Astrocyte (in vitro differentiated cells and primary cell): ENCODE measurements around the gene TSPAN15. TPM values are rescaled to one million over a fixed set of nuclear protein-coding genes. Genes with fewer than 3 reads are reported as not detected.

Experiments used
- DNase-seq: peaks from one replicate; pipeline ENCODE4 v3.0.0-alpha.2; 2010; ENCODE audit warnings: low read depth
- FAIRE-seq: peaks from 2 replicates; lab custom pipeline; 2011; peaks lifted over from hg19 to GRCh38; lab: Jason Lieb, UNC
- H2AFZ ChIP-seq: 2 replicates; pipeline ENCODE4 v1.6.0; 2012; ENCODE audit warnings: low read depth, low read length, inconsistent platforms
- H3K27ac ChIP-seq: 2 replicates; pipeline ENCODE4 v1.5.1; 2011; ENCODE audit warnings: low read depth, low read length, inconsistent platforms
- H3K27me3 ChIP-seq: 2 replicates; pipeline ENCODE4 v1.6.0; 2011; ENCODE audit warnings: low read length, inconsistent platforms; ENCODE audit not compliant: insufficient read depth
- H3K36me3 ChIP-seq: 2 replicates; pipeline ENCODE4 v1.5.1; 2011; ENCODE audit warnings: low read length, inconsistent platforms; ENCODE audit not compliant: insufficient read depth
- H3K4me1 ChIP-seq: 2 replicates; pipeline ENCODE4 v1.5.1; 2011; ENCODE audit warnings: low read length, inconsistent platforms; ENCODE audit not compliant: insufficient read depth
- H3K4me2 ChIP-seq: 2 replicates; pipeline ENCODE4 v1.6.0; 2012; ENCODE audit warnings: low read length, inconsistent platforms
- H3K4me3 ChIP-seq: 2 replicates; pipeline ENCODE4 v1.5.1; 2011; ENCODE audit warnings: low read depth, mild to moderate bottlenecking, low read length, inconsistent platforms; ENCODE audit not compliant: insufficient read depth
- H3K79me2 ChIP-seq: 2 replicates; pipeline ENCODE4 v1.6.0; 2012; ENCODE audit warnings: mild to moderate bottlenecking, low read length, inconsistent platforms; ENCODE audit not compliant: insufficient read depth
- H3K9ac ChIP-seq: 2 replicates; pipeline ENCODE4 v1.6.0; 2012; ENCODE audit warnings: mild to moderate bottlenecking, low read length, inconsistent platforms
- H3K9me3 ChIP-seq: 2 replicates; pipeline ENCODE4 v1.5.1; 2012; ENCODE audit warnings: low read depth, mild to moderate bottlenecking, low read length, inconsistent platforms; ENCODE audit not compliant: insufficient read depth
- H4K20me1 ChIP-seq: 2 replicates; pipeline ENCODE4 v1.6.0; 2012; ENCODE audit warnings: low read length, inconsistent platforms; ENCODE audit not compliant: insufficient read depth
- H3K27ac Mint-ChIP-seq: one replicate; pipeline ENCODE4 v1.8.0; 2021; ENCODE audit warnings: mild to moderate bottlenecking, mixed read lengths; ENCODE audit not compliant: unreplicated experiment
- H3K27me3 Mint-ChIP-seq: one replicate; pipeline ENCODE4 v1.8.0; 2021; ENCODE audit warnings: low read depth, mixed read lengths; ENCODE audit not compliant: unreplicated experiment
- H3K36me3 Mint-ChIP-seq: one replicate; pipeline ENCODE4 v1.8.0; 2021; ENCODE audit warnings: low read depth, mixed read lengths; ENCODE audit not compliant: unreplicated experiment
- H3K4me1 Mint-ChIP-seq: one replicate; pipeline ENCODE4 v1.8.0; 2021; ENCODE audit warnings: low read depth, mixed read lengths; ENCODE audit not compliant: unreplicated experiment
- H3K4me3 Mint-ChIP-seq: one replicate; pipeline ENCODE4 v1.8.0; 2021; ENCODE audit warnings: mild to moderate bottlenecking, moderate library complexity, mixed read lengths; ENCODE audit not compliant: unreplicated experiment
- H3K9me3 Mint-ChIP-seq: one replicate; pipeline ENCODE4 v1.8.0; 2021; ENCODE audit warnings: mild to moderate bottlenecking, mixed read lengths; ENCODE audit not compliant: unreplicated experiment
- EZH2 ChIP-seq: IDR thresholded peaks from 2 replicates; pipeline ENCODE4 v1.6.1; 2012; ENCODE audit warnings: mild to moderate bottlenecking, low read length, inconsistent platforms; ENCODE audit not compliant: insufficient read depth
- total RNA-seq: library from RNA; stranded (reverse); gene quantifications from 2 replicates; pipeline ENCODE4 v1.2.1, GENCODE V29; 2021
- TF ChIP-seq, protein P1 (sequence below): IDR thresholded peaks from 2 replicates; pipeline ENCODE4 v1.5.1; 2011; ENCODE audit warnings: low read depth, mild to moderate bottlenecking, inconsistent platforms, low read length, moderate library complexity; ENCODE audit not compliant: insufficient read depth

TSPAN15 gene
- total RNA-seq, 1 donor from 2014 or later: 9.4 TPM

DNA sequence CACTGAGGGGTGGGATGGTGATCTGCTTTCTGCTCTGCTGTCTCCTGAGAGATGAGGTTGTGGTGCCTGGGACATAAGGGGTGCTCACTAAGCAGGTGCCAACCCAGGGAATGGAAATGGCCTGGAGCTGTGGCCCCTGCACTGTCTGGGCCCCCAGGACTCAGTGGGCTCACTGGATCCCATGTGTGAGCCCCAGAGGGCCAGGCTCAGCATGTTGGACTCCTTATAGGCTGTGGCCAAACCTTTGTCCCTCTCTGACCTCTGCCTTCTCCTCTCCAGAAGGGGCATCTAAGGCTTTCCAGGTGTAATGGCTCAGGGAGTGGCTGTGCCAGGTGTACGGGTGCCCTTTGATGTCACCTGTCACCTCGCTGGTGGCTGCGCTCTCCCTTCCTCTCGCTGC lies 65.5 kb downstream of the TSPAN15 start:
- Mint-ChIP-seq H3K27ac (no peak overlapping the region), H3K9me3 (no peaks in the 10 kb centered on the region), H3K36me3 (no peaks in the 10 kb centered on the region), H3K4me3 (no peak overlapping the region), H3K4me1 (peaks cover 3% of the 10 kb centered on the region), H3K27me3 (peaks cover 11% of the 10 kb centered on the region)
- no peak overlapping the region for H3K27ac ChIP-seq
- no peak overlapping the region for H2AFZ ChIP-seq
- no peaks in the 10 kb centered on the region for H3K36me3 ChIP-seq
- TF ChIP-seq EZH2: no peak
- TF ChIP-seq, protein P1, sequence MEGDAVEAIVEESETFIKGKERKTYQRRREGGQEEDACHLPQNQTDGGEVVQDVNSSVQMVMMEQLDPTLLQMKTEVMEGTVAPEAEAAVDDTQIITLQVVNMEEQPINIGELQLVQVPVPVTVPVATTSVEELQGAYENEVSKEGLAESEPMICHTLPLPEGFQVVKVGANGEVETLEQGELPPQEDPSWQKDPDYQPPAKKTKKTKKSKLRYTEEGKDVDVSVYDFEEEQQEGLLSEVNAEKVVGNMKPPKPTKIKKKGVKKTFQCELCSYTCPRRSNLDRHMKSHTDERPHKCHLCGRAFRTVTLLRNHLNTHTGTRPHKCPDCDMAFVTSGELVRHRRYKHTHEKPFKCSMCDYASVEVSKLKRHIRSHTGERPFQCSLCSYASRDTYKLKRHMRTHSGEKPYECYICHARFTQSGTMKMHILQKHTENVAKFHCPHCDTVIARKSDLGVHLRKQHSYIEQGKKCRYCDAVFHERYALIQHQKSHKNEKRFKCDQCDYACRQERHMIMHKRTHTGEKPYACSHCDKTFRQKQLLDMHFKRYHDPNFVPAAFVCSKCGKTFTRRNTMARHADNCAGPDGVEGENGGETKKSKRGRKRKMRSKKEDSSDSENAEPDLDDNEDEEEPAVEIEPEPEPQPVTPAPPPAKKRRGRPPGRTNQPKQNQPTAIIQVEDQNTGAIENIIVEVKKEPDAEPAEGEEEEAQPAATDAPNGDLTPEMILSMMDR: no peak
- FAIRE-seq (no peak), DNase-seq (no peak)
- H4K20me1 ChIP-seq: no peaks in the 10 kb centered on the region
- H3K4me2 ChIP-seq: no peak overlapping the region
- no peaks in the 10 kb centered on the region for H3K4me1 ChIP-seq
- H3K4me3 ChIP-seq: no peak overlapping the region
- H3K9ac ChIP-seq: no peak overlapping the region
- H3K9me3 ChIP-seq: no peaks in the 10 kb centered on the region
- H3K79me2 ChIP-seq: no peaks in the 10 kb centered on the region
- H3K27me3 ChIP-seq: peaks cover 23% of the 10 kb centered on the region

- no peaks in the 10 kb centered on the region for H4K20me1 ChIP-seq
- Mint-ChIP-seq H3K27ac (no peak overlapping the region), H3K27me3 (peaks cover 11% of the 10 kb centered on the region), H3K4me3 (no peak overlapping the region), H3K36me3 (no peaks in the 10 kb centered on the region), H3K9me3 (no peaks in the 10 kb centered on the region), H3K4me1 (peaks cover 3% of the 10 kb centered on the region)
- no peak overlapping the region for H3K4me3 ChIP-seq
- no peak for TF ChIP-seq EZH2
- TF ChIP-seq, protein P1: no peak
- no peak overlapping the region for H3K4me2 ChIP-seq
- no peaks in the 10 kb centered on the region for H3K9me3 ChIP-seq
- H3K9ac ChIP-seq: no peak overlapping the region
- no peak overlapping the region for H3K27ac ChIP-seq
- no peaks in the 10 kb centered on the region for H3K79me2 ChIP-seq
- DNase-seq (no peak), FAIRE-seq (no peak)
- H3K36me3 ChIP-seq: no peaks in the 10 kb centered on the region
- no peak overlapping the region for H2AFZ ChIP-seq
- peaks cover 18% of the 10 kb centered on the region for H3K27me3 ChIP-seq
- no peaks in the 10 kb centered on the region for H3K4me1 ChIP-seq
Measured at GRCh38 chr10:69517271-69517848, 66.1 kb downstream of the TSPAN15 start.

DNA sequence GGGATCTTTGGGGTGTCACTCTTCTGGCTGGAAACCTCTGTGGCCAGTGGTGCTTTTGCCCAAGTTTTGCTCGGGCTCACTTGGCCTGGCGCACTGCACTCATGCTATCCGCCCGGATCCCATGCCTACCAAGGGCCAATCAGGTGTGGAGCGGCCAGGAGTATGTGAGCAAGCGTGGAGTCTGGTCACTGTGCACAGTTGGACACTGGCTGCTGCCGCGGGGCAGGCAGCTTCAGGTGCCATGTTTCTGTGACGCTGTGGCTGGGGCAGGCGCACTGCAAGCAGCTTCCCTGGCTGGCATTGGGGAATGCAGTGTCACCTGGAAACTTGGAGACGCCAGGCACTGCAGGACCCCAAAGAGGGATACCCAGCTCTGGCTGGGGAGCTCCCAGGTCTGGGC lies 76.7 kb downstream of the TSPAN15 start:
- H3K27me3 ChIP-seq: peaks cover 4% of the 10 kb centered on the region
- no peak for FAIRE-seq
- no peak overlapping the region for H3K4me3 ChIP-seq
- no peaks in the 10 kb centered on the region for H3K79me2 ChIP-seq
- Mint-ChIP-seq H3K9me3 (peaks cover 7% of the 10 kb centered on the region), H3K4me3 (no peak overlapping the region), H3K27me3 (peaks cover 20% of the 10 kb centered on the region), H3K27ac (no peak overlapping the region), H3K36me3 (no peaks in the 10 kb centered on the region), H3K4me1 (no peaks in the 10 kb centered on the region)
- H3K9me3 ChIP-seq: no peaks in the 10 kb centered on the region
- H3K9ac ChIP-seq: no peak overlapping the region
- H2AFZ ChIP-seq: no peak overlapping the region
- TF ChIP-seq EZH2: no peak
- TF ChIP-seq, protein P1: no peak
- DNase-seq: no peak
- no peaks in the 10 kb centered on the region for H4K20me1 ChIP-seq
- H3K36me3 ChIP-seq: no peaks in the 10 kb centered on the region
- no peak overlapping the region for H3K27ac ChIP-seq
- H3K4me2 ChIP-seq: no peak overlapping the region
- H3K4me1 ChIP-seq: no peaks in the 10 kb centered on the region
